PC-9 (cell line): Measurements from ENCODE around the gene LCN10.

ENCODE experiments used
- CTCF ChIP-seq: fragments of 200-600 bp; sonication (generic); conservative IDR thresholded peaks from 2 replicates; pipeline ENCODE4 v1.6.1; 2017; ENCODE audit warnings: mixed run types, antibody characterized with exemption, mild to moderate bottlenecking, moderate library complexity
- EZH2 ChIP-seq: fragments of 200-600 bp; sonication (generic); IDR thresholded peaks from 2 replicates; pipeline ENCODE4 v1.8.0; 2017; ENCODE audit warnings: antibody characterized with exemption, low read depth

GRCh38 chr9:136776947-136777346 lies 34.2 kb upstream of the LCN10 start:
- TF ChIP-seq CTCF (no peak), EZH2 (no peak)
